ENCODE measurements around the gene IL16. TPM values are rescaled to one million over a fixed set of nuclear protein-coding genes. Genes with fewer than 3 reads are reported as not detected.
A peak's percentile ranks its signal among the peaks of the same experiment; 100 is the strongest.

The IL16 gene
- polyA plus RNA-seq, 1 donor (not counting 4 experiments of a cell fraction or from before 2014, with no cell fraction given), result not detected

DNA sequence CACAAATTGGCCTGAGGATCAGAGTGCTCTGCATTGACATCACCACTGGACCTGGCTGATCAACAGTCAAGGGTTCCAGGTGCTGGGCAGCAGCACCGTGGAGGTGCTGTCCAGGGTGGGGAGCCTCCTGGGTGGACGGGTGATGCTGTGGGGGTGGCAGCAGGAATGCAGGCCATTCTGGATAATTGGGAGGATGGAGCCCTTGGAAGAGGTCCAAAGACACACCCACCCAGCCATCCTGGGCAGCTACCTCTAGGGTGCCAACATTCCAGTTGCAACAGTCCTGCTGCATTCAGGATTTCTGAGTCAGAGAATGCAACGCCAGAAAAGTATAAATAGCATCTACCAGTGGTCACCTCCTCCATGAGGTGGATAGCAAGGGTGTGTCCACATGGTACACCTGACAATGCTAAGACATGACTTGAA, 100.5 kb downstream of the IL16 start:
- no peak overlapping the region for H3K9ac ChIP-seq (ENCODE audit: control insufficient read depth, extremely low read depth, insufficient read depth, low read length)
- no peak overlapping the region for H3K27ac ChIP-seq (ENCODE audit: control insufficient read depth, insufficient read depth, low read length)

DNA sequence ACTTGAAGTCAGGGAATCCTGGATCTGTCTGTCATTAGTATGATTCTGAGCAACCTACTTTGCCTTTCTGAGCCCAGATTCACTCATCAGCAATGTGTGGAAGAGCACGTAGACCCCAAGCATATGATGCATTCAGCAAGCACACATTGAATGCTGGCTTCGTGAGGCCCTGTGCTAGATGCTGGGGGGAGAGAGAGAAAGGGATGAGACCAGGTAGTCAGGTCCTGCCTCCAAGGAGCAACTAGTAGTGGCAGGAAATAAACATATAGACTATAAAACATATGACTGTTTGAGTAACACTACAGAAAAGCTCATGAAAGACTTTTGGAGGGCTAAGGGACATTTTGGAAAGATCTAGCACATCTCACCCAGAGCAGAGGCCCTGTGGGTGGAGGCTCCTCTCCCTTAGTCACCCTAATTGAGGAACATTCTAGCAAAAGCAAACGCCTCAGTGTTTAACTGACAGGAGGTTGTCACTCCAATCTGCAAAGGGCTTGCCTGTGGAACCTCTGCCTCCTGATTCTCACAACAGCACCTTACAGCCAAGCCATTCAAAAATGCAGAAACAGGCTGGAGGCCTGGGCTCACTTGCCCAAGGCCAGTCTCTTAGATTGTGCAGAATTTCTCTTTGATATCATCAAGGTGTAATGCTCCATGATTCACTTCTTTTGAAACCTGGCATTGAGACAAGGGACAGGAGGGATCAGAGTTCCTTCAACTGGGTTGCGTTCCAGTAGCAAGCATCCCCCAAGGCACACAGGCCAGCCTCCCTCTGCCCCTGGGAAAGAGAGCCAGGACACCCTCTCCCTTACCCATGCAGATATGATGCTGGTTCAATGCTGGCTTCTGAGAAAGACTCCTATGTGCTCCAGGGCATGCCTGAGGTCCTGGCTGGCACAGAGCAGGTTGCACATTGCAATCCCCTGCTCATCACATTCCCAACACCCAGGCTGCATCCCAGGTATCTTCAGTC, 101.2 kb downstream of the IL16 start:
- no peak overlapping the region for H3K9ac ChIP-seq (ENCODE audit: control insufficient read depth, extremely low read depth, insufficient read depth, low read length)
- DNase-seq (ENCODE audit: low read depth, low spot score) (no peak), FAIRE-seq (peak; percentile 60)
- no peaks in the 10 kb centered on the region for H3K36me3 ChIP-seq (ENCODE audit: control insufficient read depth in 2 of 2, extremely low read depth in 1 of 2, insufficient read depth in 2 of 2, low read length in 2 of 2)
- TF ChIP-seq, protein P1, sequence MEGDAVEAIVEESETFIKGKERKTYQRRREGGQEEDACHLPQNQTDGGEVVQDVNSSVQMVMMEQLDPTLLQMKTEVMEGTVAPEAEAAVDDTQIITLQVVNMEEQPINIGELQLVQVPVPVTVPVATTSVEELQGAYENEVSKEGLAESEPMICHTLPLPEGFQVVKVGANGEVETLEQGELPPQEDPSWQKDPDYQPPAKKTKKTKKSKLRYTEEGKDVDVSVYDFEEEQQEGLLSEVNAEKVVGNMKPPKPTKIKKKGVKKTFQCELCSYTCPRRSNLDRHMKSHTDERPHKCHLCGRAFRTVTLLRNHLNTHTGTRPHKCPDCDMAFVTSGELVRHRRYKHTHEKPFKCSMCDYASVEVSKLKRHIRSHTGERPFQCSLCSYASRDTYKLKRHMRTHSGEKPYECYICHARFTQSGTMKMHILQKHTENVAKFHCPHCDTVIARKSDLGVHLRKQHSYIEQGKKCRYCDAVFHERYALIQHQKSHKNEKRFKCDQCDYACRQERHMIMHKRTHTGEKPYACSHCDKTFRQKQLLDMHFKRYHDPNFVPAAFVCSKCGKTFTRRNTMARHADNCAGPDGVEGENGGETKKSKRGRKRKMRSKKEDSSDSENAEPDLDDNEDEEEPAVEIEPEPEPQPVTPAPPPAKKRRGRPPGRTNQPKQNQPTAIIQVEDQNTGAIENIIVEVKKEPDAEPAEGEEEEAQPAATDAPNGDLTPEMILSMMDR (optimal IDR thresholded peaks at IDR 0.05 in 1 of 3, IDR thresholded peaks at IDR 0.05 in 1 of 3, conservative IDR thresholded peaks at IDR 0.05 in 1 of 3; ENCODE audit: extremely low read depth in 1 of 3, insufficient read depth in 2 of 3, low read length in 3 of 3), result no peak
- no peak for TF ChIP-seq EZH2 (IDR thresholded peaks at IDR 0.05; ENCODE audit: low read length)
- dilution Hi-C loops (cut with MboI; ENCODE audit: extremely low pct_ligation_motif_present, low sequenced_read_pairs), result no loop called here
- H3K9me1 ChIP-seq (ENCODE audit: control insufficient read depth, extremely low read depth, insufficient read depth, low read length), result no peaks in the 10 kb centered on the region
- no peak overlapping the region for H2AFZ ChIP-seq (ENCODE audit: control insufficient read depth, low read length)
- no peaks in the 10 kb centered on the region for H3K9me3 ChIP-seq (ENCODE audit: control insufficient read depth, low read depth, low read length)
- H4K20me1 ChIP-seq (ENCODE audit: control insufficient read depth, extremely low read depth, insufficient read depth, low read length), result no peaks in the 10 kb centered on the region
- no peak overlapping the region for H3K4me3 ChIP-seq (ENCODE audit: control insufficient read depth in 2 of 3, extremely low read depth in 1 of 3, insufficient read depth in 2 of 3, low read depth in 1 of 3, low read length in 3 of 3)
- no peaks in the 10 kb centered on the region for H3K79me2 ChIP-seq (ENCODE audit: control insufficient read depth, insufficient read depth, low read length)
- peak overlapping the region; percentile 37 for H3K4me2 ChIP-seq (ENCODE audit: control insufficient read depth, extremely low read depth, insufficient read depth, low read depth, low read length)
- H3K27ac ChIP-seq (ENCODE audit: control insufficient read depth, insufficient read depth, low read length), result no peak overlapping the region
- no peaks in the 10 kb centered on the region for H3K27me3 ChIP-seq (ENCODE audit: control insufficient read depth, extremely low read depth, insufficient read depth, low read length)
- peaks cover 18% of the 10 kb centered on the region for H3K4me1 ChIP-seq (ENCODE audit: control insufficient read depth, extremely low read depth, insufficient read depth, low read length)

More for the DNA sequence above, 100.5 kb downstream of the IL16 start:
- H3K79me2 ChIP-seq (ENCODE audit: control insufficient read depth, insufficient read depth, low read length), result no peaks in the 10 kb centered on the region
- no peaks in the 10 kb centered on the region for H4K20me1 ChIP-seq (ENCODE audit: control insufficient read depth, extremely low read depth, insufficient read depth, low read length)
- H3K4me2 ChIP-seq (ENCODE audit: control insufficient read depth, extremely low read depth, insufficient read depth, low read depth, low read length), result peak overlapping the region; percentile 37
- peak; percentile 98 for FAIRE-seq
- no peaks in the 10 kb centered on the region for H3K36me3 ChIP-seq (ENCODE audit: control insufficient read depth in 2 of 2, extremely low read depth in 1 of 2, insufficient read depth in 2 of 2, low read length in 2 of 2)
- dilution Hi-C loops (cut with MboI; ENCODE audit: extremely low pct_ligation_motif_present, low sequenced_read_pairs), result no loop called here
- no peak overlapping the region for H2AFZ ChIP-seq (ENCODE audit: control insufficient read depth, low read length)
- no peak overlapping the region for H3K4me3 ChIP-seq (ENCODE audit: control insufficient read depth in 2 of 3, extremely low read depth in 1 of 3, insufficient read depth in 2 of 3, low read depth in 1 of 3, low read length in 3 of 3)
- H3K9me1 ChIP-seq (ENCODE audit: control insufficient read depth, extremely low read depth, insufficient read depth, low read length), result no peaks in the 10 kb centered on the region
- H3K4me1 ChIP-seq (ENCODE audit: control insufficient read depth, extremely low read depth, insufficient read depth, low read length), result peaks cover 18% of the 10 kb centered on the region
- TF ChIP-seq EZH2 (IDR thresholded peaks at IDR 0.05; ENCODE audit: low read length), result no peak
- TF ChIP-seq, protein P1 (optimal IDR thresholded peaks at IDR 0.05 in 1 of 3, IDR thresholded peaks at IDR 0.05 in 1 of 3, conservative IDR thresholded peaks at IDR 0.05 in 1 of 3; ENCODE audit: extremely low read depth in 1 of 3, insufficient read depth in 2 of 3, low read length in 3 of 3), result no peak
- H3K27me3 ChIP-seq (ENCODE audit: control insufficient read depth, extremely low read depth, insufficient read depth, low read length), result no peaks in the 10 kb centered on the region
- H3K9me3 ChIP-seq (ENCODE audit: control insufficient read depth, low read depth, low read length), result no peaks in the 10 kb centered on the region
- peak; percentile 77 for DNase-seq (ENCODE audit: low read depth, low spot score)

All from keratinocyte (primary cell).